OCI-LY1 (cell line): ENCODE measurements around the gene LARP1B.

Experiments used
- H2AFZ ChIP-seq: fragments of 200-600 bp; sonication (generic), shearing (Covaris generic); 2 replicates; pipeline ENCODE4 v1.6.0; 2014; ENCODE audit warnings: antibody characterized with exemption, mild to moderate bottlenecking, low read length
- H3F3A ChIP-seq: fragments of 200-600 bp; sonication (generic), shearing (Covaris generic); 2 replicates; pipeline ENCODE4 v1.6.0; 2014; ENCODE audit warnings: mild to moderate bottlenecking, antibody characterized with exemption, low read length, moderate library complexity; ENCODE audit not compliant: insufficient read depth
- H3K27ac ChIP-seq: fragments of 200-600 bp; sonication (generic); 2 replicates; pipeline ENCODE4 v1.5.1; 2014; ENCODE audit warnings: low read length, mixed run types, mild to moderate bottlenecking, low read depth; ENCODE audit not compliant: poor library complexity, severe bottlenecking
- H3K27me3 ChIP-seq: fragments of 200-600 bp; sonication (generic); 2 replicates; pipeline ENCODE4 v1.6.0; 2014; ENCODE audit warnings: antibody characterized with exemption, mild to moderate bottlenecking, low read length, moderate library complexity; ENCODE audit not compliant: insufficient read depth
- H3K36me3 ChIP-seq: fragments of 200-600 bp; sonication (generic); 2 replicates; pipeline ENCODE4 v1.6.1; 2014; ENCODE audit warnings: mild to moderate bottlenecking, antibody characterized with exemption, low read length, moderate library complexity, mixed read lengths; ENCODE audit not compliant: insufficient read depth
- H3K4me1 ChIP-seq: fragments of 200-600 bp; sonication (generic); 2 replicates; pipeline ENCODE4 v1.5.1; 2014; ENCODE audit warnings: mild to moderate bottlenecking, low read length, moderate library complexity; ENCODE audit not compliant: insufficient read depth, severe bottlenecking
- H3K4me2 ChIP-seq: fragments of 200-600 bp; sonication (generic), shearing (Covaris generic); 2 replicates; pipeline ENCODE4 v1.6.1; 2014; ENCODE audit warnings: low read length
- H3K4me3 ChIP-seq: fragments of 200-600 bp; sonication (generic); 2 replicates; pipeline ENCODE4 v1.5.1; 2014; ENCODE audit warnings: low read length, low read depth, mild to moderate bottlenecking, mixed read lengths; ENCODE audit not compliant: poor library complexity, severe bottlenecking
- H3K79me2 ChIP-seq: fragments of 200-600 bp; shearing (Covaris generic); 2 replicates; pipeline ENCODE4 v1.6.1; 2016; ENCODE audit warnings: mixed run types, low read length, mixed read lengths; ENCODE audit not compliant: insufficient read depth
- H3K9ac ChIP-seq: fragments of 200-600 bp; sonication (generic), shearing (Covaris generic); 2 replicates; pipeline ENCODE4 v1.6.1; 2014; ENCODE audit warnings: mild to moderate bottlenecking, low read length, mixed read lengths
- H3K9me2 ChIP-seq: fragments of 200-600 bp; sonication (generic), shearing (Covaris generic); 2 replicates; pipeline ENCODE4 v1.6.1; 2014; ENCODE audit warnings: low read depth, mild to moderate bottlenecking, low read length, mixed read lengths
- H3K9me3 ChIP-seq: fragments of 200-600 bp; shearing (Covaris generic); 2 replicates; pipeline ENCODE4 v1.6.1; 2014; ENCODE audit warnings: low read length, mixed read lengths
- H4K20me1 ChIP-seq: fragments of 200-600 bp; sonication (generic), shearing (Covaris generic); 2 replicates; pipeline ENCODE4 v1.6.0; 2016; ENCODE audit warnings: mild to moderate bottlenecking, low read length; ENCODE audit not compliant: insufficient read depth
- CTCF ChIP-seq: fragments of 200-600 bp; sonication (generic), shearing (Covaris generic); IDR thresholded peaks from 2 replicates; pipeline ENCODE4 v1.5.1; 2017; ENCODE audit warnings: mild to moderate bottlenecking, antibody characterized with exemption, low read length, moderate library complexity, mixed read lengths
- EZH2 ChIP-seq: fragments of 200-600 bp; sonication (generic), shearing (Covaris generic); IDR thresholded peaks from 2 replicates; pipeline ENCODE4 v1.8.0; 2017; ENCODE audit warnings: borderline replicate concordance, mixed run types, mild to moderate bottlenecking, antibody characterized with exemption, low read length, moderate library complexity, mixed read lengths

LARP1B gene

DNA sequence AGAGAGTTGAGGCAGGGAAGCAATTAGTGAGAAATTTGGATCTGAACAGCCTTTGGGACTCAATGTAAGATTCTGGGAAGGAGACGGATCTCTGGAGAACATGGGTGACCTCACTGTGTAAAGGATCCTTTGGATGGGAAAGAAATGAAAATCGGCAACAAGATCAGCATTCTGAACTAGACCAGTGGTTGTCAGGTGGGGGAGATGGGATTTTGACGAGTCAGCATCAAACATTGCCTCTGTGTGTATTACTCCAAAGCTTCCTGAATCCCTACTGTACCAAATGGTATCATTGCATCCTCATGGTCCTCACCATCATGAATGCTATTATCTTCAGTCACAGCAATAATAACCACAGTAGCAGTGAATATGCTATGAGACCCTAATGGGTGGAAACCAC is 173.7 kb downstream of the LARP1B start:
- no peak for TF ChIP-seq CTCF
- no peak for TF ChIP-seq EZH2
- Histone ChIP-seq H3K79me2 (no peaks in the 10 kb centered on the region), H3K9ac (no peak overlapping the region), H4K20me1 (no peaks in the 10 kb centered on the region), H2AFZ (no peak overlapping the region), H3K4me1 (no peaks in the 10 kb centered on the region), H3F3A (no peaks in the 10 kb centered on the region), H3K27me3 (no peaks in the 10 kb centered on the region), H3K4me3 (no peak overlapping the region), H3K36me3 (no peaks in the 10 kb centered on the region), H3K4me2 (no peak overlapping the region), H3K27ac (no peak overlapping the region), H3K9me3 (no peaks in the 10 kb centered on the region), H3K9me2 (no peaks in the 10 kb centered on the region)

- H3K27ac ChIP-seq, result no peak overlapping the region
- no peaks in the 10 kb centered on the region for H3K4me1 ChIP-seq
- H3K36me3 ChIP-seq, result no peaks in the 10 kb centered on the region
- no peaks in the 10 kb centered on the region for H3K9me2 ChIP-seq
- no peak overlapping the region for H3K4me2 ChIP-seq
- H3K9ac ChIP-seq, result no peak overlapping the region
- TF ChIP-seq CTCF (no peak), EZH2 (no peak)
- no peaks in the 10 kb centered on the region for H3F3A ChIP-seq
- no peaks in the 10 kb centered on the region for H3K79me2 ChIP-seq
- H2AFZ ChIP-seq, result no peak overlapping the region
- H3K4me3 ChIP-seq, result no peak overlapping the region
- H4K20me1 ChIP-seq, result no peaks in the 10 kb centered on the region
- H3K27me3 ChIP-seq, result no peaks in the 10 kb centered on the region
- H3K9me3 ChIP-seq, result no peaks in the 10 kb centered on the region
Measured at GRCh38 chr4:128241019-128241418, 179.9 kb downstream of the LARP1B start.

DNA sequence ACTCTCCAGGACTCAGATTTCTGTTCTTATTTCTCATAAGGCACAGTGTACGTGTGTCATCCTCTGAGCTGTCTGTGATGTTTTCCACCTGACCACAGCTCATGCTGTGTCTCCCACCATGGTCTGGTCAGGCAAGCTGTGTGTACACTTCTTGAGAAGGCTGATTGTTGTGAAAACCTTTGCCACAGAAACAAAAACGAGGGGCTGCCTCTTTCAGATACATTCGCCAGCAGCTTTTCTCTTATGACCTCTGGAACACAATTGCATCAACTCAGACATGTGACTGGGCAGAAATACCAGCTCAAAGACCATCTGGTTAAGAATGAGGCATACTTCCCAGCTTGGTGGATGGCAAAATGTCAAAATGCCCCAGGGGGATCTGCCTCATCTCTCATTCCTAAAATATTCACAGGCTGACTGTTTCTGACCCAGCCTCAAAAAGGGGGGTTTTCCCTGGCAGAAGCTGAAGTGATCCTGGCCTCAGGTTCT is 180.4 kb downstream of the LARP1B start:
- Histone ChIP-seq H3K4me1 (no peaks in the 10 kb centered on the region), H3K36me3 (no peaks in the 10 kb centered on the region), H3K9me2 (no peaks in the 10 kb centered on the region), H3K9me3 (no peaks in the 10 kb centered on the region), H3K4me3 (no peak overlapping the region), H3K27ac (no peak overlapping the region), H3K9ac (no peak overlapping the region), H2AFZ (no peak overlapping the region), H3K27me3 (no peaks in the 10 kb centered on the region), H4K20me1 (no peaks in the 10 kb centered on the region), H3F3A (no peaks in the 10 kb centered on the region), H3K79me2 (no peaks in the 10 kb centered on the region), H3K4me2 (no peak overlapping the region)
- TF ChIP-seq CTCF (no peak), EZH2 (no peak)
